Keratinocyte (primary cell): Measurements from ENCODE around the gene CDKN2D.

Source experiments
- EZH2 ChIP-seq: IDR thresholded peaks from one replicate; pipeline ENCODE4 v1.6.1; 2012; ENCODE audit warnings: inconsistent platforms, mild to moderate bottlenecking, low read length, moderate library complexity
- TF ChIP-seq, protein P1 (sequence below), 3 experiments: IDR thresholded peaks in 1 of 3; conservative IDR thresholded peaks in 1 of 3; optimal IDR thresholded peaks in 1 of 3; 2 replicates in 2 of 3; 3 replicates in 1 of 3; pipeline versions ENCODE3 to v1.5.1; 2011; ENCODE audit warnings: low read length in 3 of 3, mild to moderate bottlenecking in 3 of 3, moderate library complexity in 2 of 3, control low read depth in 1 of 3, inconsistent platforms in 1 of 3; ENCODE audit not compliant: insufficient read depth in 2 of 3; ENCODE audit errors: extremely low read depth in 1 of 3

DNA sequence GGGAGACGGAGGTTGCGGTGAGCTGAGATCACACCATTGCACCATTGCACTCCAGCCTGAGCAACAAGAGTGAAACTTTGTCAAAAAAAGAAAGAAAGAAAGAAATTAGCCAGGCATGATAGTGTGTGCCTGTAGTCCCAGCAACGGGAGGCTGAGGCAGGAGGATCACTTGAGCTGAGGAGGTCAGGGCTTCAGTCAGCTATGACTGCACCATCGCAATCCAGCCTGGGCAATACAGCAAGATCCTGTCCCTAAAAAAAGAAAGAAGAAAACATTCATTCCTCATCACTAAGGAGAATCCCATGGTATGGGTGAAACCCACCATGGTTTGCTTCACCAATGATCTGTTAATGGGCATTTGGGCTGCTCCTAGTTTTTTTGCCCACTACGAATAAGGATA, 31.4 kb upstream of the CDKN2D start:
- TF ChIP-seq, protein P1, sequence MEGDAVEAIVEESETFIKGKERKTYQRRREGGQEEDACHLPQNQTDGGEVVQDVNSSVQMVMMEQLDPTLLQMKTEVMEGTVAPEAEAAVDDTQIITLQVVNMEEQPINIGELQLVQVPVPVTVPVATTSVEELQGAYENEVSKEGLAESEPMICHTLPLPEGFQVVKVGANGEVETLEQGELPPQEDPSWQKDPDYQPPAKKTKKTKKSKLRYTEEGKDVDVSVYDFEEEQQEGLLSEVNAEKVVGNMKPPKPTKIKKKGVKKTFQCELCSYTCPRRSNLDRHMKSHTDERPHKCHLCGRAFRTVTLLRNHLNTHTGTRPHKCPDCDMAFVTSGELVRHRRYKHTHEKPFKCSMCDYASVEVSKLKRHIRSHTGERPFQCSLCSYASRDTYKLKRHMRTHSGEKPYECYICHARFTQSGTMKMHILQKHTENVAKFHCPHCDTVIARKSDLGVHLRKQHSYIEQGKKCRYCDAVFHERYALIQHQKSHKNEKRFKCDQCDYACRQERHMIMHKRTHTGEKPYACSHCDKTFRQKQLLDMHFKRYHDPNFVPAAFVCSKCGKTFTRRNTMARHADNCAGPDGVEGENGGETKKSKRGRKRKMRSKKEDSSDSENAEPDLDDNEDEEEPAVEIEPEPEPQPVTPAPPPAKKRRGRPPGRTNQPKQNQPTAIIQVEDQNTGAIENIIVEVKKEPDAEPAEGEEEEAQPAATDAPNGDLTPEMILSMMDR (optimal IDR thresholded peaks at IDR 0.05 in 1 of 3, IDR thresholded peaks at IDR 0.05 in 1 of 3, conservative IDR thresholded peaks at IDR 0.05 in 1 of 3; ENCODE audit: extremely low read depth in 1 of 3, insufficient read depth in 2 of 3, low read length in 3 of 3), result no peak
- no peak for TF ChIP-seq EZH2
